ENCODE data around the gene DENND2A. TPM values are rescaled to one million over a fixed set of nuclear protein-coding genes. Genes with fewer than 3 reads are reported as not detected.
"Not testable (repeated sequence)": the region's sequence is repeated elsewhere in the genome, so short reads cannot be mapped to it uniquely, and the experiment has no call there.

Gene DENND2A
- polyA plus RNA-seq, 6 donors from 2014 or later = 0.30 to 0.98 TPM; not detected in 4

DNA sequence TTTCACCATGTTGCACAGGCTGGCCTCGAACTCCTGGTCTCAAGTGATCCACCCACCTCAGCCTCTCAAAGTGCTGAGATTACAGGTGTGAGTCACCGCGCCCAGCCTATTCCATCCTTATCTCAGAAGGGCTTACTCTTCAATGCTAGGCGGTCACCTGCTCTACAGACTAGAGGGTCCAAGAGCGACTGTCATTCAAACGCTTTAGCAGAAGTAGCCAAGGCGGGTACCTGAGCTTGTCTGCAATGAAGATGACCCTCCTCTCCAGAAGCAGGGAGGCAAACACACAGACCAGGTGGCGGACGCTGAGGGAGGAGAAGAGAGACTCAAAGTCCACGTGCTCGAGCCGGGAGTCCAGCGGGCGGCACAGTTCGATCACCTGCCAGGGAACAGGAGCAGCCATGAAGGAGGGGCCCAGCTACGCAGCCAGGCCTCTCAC lies 96.2 kb downstream of the DENND2A start:
- Mint-ChIP-seq H3K9me3 (no peaks in the 10 kb centered on the region), H3K36me3 (no peaks in the 10 kb centered on the region), H3K4me1 (peaks cover 8 to 22% (median 12%) of the 10 kb centered on the region in 3 donors), H3K27me3 (peaks cover 10 to 33% (median 23%) of the 10 kb centered on the region in 3 donors), H3K4me3 (no peak overlapping the region), H3K27ac (no peak overlapping the region)
- ATAC-seq (ENCODE audit: low read depth in 2 of 2) = no peak
- DNase-seq = no peak

DNA sequence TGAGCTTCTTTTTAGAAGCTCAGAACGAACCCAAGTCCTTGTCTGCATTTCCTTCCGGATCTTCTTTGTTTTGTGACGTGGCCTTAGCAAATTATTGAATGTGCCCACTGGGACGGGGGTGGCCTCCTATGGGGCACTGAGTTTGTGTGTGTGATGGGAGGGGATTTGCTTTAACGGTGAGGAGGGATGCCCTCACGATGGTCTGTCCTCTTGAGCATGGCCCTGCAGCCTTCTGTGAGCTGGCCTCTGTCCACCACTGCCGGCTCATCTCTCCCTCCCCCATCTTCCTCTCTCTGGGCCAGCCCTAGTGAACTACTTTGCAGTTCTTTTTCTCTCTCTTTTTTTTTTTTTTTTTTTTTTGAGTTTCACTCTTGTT lies 98.4 kb downstream of the DENND2A start:
- peaks cover 10 to 28% (median 23%) of the 10 kb centered on the region in 3 donors for H3K27me3 Mint-ChIP-seq
- H3K27ac Mint-ChIP-seq = peak overlapping the region in 2 of 6 donors; percentile 13 to 94
- no peak for ATAC-seq (ENCODE audit: low read depth in 2 of 2)
- DNase-seq = no peak
- no peaks in the 10 kb centered on the region for H3K9me3 Mint-ChIP-seq
- no peaks in the 10 kb centered on the region for H3K36me3 Mint-ChIP-seq
- H3K4me3 Mint-ChIP-seq = peak overlapping the region in 2 of 8 donors; percentile 12 to 45
- peaks cover 20 to 31% (median 26%) of the 10 kb centered on the region in 3 donors for H3K4me1 Mint-ChIP-seq

DNA sequence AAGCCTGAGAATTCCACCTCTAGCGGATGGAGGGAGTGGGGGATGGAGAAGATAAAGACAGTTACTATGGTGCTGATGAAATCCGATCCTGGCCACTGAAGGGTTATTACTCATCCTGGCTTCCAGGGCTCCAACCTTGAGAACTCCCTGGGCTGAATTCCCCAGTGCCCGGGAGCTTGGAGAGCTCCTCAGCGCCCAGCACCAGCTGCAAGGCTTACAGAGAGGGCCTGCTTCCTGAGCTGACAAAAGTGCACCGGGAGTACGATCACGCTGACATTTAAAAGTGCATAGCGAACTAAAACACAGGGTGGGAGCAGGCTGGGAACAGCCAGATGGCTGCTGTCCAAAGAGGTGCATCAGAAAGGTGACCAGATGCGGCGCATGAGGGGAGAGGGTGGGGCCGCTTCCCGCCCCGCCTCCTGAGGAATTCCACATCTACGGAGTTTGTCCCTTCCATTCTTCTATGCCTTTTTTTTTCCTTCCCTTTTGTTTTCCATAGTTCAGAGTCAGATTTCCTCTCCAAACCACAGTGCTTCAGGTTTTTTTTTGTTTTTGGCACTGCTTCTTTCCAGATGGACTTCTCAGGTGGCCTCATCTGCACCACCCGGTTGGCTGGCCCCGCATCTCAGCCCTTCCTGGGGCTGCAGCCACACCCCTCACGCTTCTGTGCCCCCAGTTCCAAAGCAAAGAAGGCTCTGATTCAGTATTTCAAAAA lies 98.9 kb downstream of the DENND2A start:
- H3K9me3 Mint-ChIP-seq = no peaks in the 10 kb centered on the region
- no peaks in the 10 kb centered on the region for H3K36me3 Mint-ChIP-seq
- ATAC-seq (ENCODE audit: low read depth in 2 of 2) (no peak), DNase-seq (no peak)
- peak overlapping the region in 3 of 6 donors; percentile 13 to 94 (median 61) for H3K27ac Mint-ChIP-seq
- H3K4me1 Mint-ChIP-seq = peaks cover 20 to 32% (median 31%) of the 10 kb centered on the region in 3 donors
- peak overlapping the region in 3 of 8 donors; percentile 12 to 55 (median 45) for H3K4me3 Mint-ChIP-seq
- peaks cover 10 to 28% (median 23%) of the 10 kb centered on the region in 3 donors for H3K27me3 Mint-ChIP-seq

DNA sequence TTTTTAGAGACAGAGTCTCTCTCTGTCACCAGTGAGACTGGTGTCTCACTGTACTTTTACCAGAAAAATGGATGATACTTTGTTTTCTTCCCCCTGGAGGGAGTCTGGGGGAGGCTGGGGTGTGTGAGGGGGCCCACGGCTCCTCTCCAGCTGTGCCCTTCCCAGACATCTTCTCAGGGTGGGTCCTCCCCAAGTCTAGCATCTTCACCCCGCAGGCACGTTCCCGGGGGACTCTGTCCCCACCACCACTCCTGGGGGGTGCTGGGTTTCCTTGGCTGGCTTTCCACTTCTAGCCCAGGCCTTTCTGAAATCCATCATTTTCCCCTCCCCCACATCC lies 99.5 kb downstream of the DENND2A start:
- Mint-ChIP-seq H3K4me3 (no peak overlapping the region), H3K27ac (peak overlapping the region in 4 of 6 donors; percentile 47 to 94 (median 86)), H3K9me3 (no peaks in the 10 kb centered on the region), H3K27me3 (peaks cover 10 to 28% (median 23%) of the 10 kb centered on the region in 3 donors), H3K36me3 (no peaks in the 10 kb centered on the region), H3K4me1 (peaks cover 20 to 33% (median 31%) of the 10 kb centered on the region in 3 donors)
- ATAC-seq (ENCODE audit: low read depth in 2 of 2) (no peak), DNase-seq (no peak)

DNA sequence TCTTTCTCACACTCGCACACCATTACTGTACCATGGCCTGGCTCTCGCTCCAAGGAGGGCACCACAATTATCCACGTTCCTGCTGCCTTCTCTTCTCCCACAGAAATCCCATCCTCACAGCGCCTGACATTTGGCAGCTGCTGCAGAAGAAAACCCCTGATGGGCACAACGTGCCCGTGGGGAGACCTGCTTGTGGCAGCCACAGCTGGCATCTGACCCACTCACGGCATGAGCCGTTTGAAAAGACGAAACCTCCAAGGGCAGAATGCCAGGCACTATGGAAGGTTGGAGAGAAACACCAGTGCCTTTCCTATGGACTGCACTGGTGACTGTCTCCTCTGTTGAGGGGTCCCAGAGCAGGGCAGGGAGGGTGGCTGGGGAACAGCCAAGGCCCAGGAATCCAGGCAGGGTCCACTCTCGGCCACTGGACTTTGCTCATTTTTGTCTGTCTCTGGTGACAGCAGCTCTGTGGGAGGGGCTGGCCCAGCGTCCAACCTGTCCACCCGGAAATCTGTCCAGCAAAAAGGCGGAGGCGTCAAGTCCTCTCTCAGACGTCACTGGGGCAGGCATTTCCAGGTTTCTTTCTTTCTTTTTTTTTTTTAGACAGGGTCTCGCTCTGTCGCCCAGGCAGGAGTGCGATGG lies 100.4 kb downstream of the DENND2A start:
- no peak for ATAC-seq (ENCODE audit: low read depth in 2 of 2)
- Mint-ChIP-seq H3K27ac (peak overlapping the region in 4 of 6 donors; percentile 44 to 94 (median 82)), H3K4me3 (no peak overlapping the region), H3K9me3 (no peaks in the 10 kb centered on the region), H3K36me3 (no peaks in the 10 kb centered on the region), H3K27me3 (peaks cover 10 to 28% (median 23%) of the 10 kb centered on the region in 3 donors), H3K4me1 (peaks cover 20 to 33% (median 31%) of the 10 kb centered on the region in 3 donors)
- DNase-seq = no peak

DNA sequence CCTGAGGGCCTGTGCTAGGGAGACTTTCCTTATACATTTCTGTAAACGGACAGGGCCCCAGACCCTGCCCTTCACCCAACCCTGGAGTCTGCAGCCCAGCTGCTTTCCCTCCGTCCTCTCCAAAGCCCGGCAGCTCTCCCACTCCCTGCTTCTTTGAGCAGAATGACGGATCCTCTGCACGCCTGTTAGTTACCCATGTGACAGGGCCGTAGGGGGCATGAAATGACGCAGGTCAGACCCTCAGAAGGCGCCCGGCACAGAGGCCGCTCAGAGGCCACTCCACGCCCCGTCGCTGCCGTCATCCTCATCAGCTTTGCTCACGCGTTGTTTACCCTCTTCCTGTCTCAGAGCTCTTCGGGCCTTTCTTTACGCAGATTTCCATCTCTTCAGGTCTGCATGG lies 101.2 kb downstream of the DENND2A start:
- Mint-ChIP-seq H3K4me1 (peaks cover 20 to 33% (median 31%) of the 10 kb centered on the region in 3 donors), H3K9me3 (no peaks in the 10 kb centered on the region), H3K36me3 (no peaks in the 10 kb centered on the region), H3K4me3 (no peak overlapping the region), H3K27ac (peak overlapping the region in 2 of 6 donors; percentile 28 to 94), H3K27me3 (peaks cover 8 to 24% (median 20%) of the 10 kb centered on the region in 3 donors)
- no peak for DNase-seq
- ATAC-seq (ENCODE audit: low read depth in 2 of 2) = no peak

DNA sequence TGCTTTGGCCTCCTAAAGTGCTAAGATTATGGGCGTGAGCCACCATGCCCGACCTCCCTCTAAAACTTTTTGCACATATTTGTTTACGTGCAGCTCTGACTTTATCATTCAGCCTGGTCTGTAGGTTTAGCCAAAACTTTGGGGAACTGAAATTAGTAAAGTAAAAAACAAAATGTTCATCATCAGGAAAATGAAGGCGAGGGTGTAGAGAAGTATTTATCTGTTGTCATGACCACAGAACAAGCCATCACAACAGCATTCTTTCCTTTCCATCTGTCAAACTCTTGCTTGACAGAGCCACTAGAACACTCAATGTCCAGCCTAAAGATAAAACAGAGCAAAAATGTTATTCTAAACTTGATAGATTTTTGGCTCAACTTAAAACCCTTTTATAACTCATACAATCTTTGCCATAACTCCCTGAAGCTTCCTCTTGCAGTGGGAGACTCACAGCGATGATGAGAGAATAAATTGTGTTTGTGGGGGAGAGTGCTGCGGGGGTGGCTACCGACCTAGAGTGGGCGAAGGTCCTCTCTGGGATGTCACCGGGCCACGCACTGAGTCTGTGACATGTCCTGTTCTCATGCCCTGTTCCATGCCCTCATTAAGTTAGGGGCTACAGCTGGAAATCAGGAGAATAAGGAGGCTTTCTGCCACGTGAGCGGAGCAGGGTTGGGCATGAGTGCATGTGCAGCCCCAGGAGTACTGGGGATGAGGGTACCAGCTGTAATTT lies 102.7 kb downstream of the DENND2A start:
- Mint-ChIP-seq H3K27ac (peak overlapping the region; percentile 77 to 94 (median 85)), H3K27me3 (peaks cover 7 to 20% (median 12%) of the 10 kb centered on the region in 3 donors), H3K9me3 (no peaks in the 10 kb centered on the region), H3K36me3 (no peaks in the 10 kb centered on the region), H3K4me3 (peak overlapping the region in 4 of 8 donors; percentile 13 to 45 (median 36)), H3K4me1 (peaks cover 20 to 33% (median 30%) of the 10 kb centered on the region in 3 donors)
- peak; percentile 36 for DNase-seq
- ATAC-seq (ENCODE audit: low read depth in 2 of 2) = peak; percentile 79 to 93

DNA sequence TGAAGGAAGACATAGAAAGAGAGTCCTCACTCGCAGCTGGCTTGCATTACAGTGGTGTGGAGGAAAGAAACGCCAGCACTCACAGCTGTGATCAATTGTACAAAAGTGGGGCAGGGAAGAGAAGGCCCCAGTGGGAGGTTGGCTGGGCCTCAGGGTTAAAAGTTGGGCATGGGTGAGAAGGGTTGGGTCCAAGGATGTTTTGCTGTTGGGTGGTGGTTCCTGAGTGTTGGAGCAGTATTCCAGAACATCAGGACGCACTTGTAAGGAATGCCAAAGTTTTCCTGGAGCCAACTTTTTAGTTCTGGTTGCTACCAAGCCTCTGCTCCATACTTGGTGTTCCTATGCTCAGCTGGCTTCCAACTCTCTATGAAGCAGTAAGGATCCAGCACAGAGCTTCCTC lies 105.9 kb downstream of the DENND2A start:
- Mint-ChIP-seq H3K4me3 (no peak overlapping the region), H3K9me3 (peaks cover 0 to 4% (median 0%) of the 10 kb centered on the region in 7 donors), H3K27ac (peak overlapping the region in 3 of 6 donors; percentile 3 to 50 (median 11)), H3K36me3 (no peaks in the 10 kb centered on the region), H3K27me3 (peaks cover 0 to 5% (median 0%) of the 10 kb centered on the region in 3 donors), H3K4me1 (peaks cover 9 to 21% (median 12%) of the 10 kb centered on the region in 3 donors)
- ATAC-seq (ENCODE audit: low read depth in 2 of 2) (no peak), DNase-seq (no peak)

DNA sequence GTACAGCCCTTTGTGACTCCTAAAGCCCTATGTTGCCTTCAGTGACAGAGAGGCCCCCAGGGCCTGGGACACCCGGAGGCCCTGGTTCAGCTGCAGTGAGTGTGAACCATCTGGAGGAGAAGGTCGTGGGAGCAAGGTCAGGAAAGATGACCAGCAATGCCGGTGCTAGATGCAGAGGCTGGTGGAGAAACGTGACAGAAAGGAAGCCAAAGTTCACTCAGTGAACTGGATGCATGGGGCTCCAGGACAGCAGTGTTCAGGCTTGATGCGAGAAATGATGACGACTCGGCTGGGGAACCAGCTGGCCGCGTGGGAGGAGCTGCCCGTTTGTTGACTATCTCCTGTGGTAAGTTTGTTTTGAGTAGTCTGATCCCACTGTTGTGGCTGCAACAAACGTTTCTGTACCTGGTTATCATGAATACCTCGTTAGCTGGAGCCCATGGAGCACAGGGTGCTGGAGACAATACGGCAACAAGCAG lies 107.2 kb downstream of the DENND2A start:
- H3K4me3 Mint-ChIP-seq = no peak overlapping the region
- no peaks in the 10 kb centered on the region for H3K36me3 Mint-ChIP-seq
- H3K4me1 Mint-ChIP-seq = peaks cover 9 to 18% (median 9%) of the 10 kb centered on the region in 3 donors
- peak overlapping the region in 1 of 6 donors; percentile 62 for H3K27ac Mint-ChIP-seq
- ATAC-seq (ENCODE audit: low read depth in 2 of 2) (no peak), DNase-seq (no peak)
- peaks cover 0 to 5% (median 0%) of the 10 kb centered on the region in 3 donors for H3K27me3 Mint-ChIP-seq
- peaks cover 0 to 4% (median 0%) of the 10 kb centered on the region in 7 donors for H3K9me3 Mint-ChIP-seq

DNA sequence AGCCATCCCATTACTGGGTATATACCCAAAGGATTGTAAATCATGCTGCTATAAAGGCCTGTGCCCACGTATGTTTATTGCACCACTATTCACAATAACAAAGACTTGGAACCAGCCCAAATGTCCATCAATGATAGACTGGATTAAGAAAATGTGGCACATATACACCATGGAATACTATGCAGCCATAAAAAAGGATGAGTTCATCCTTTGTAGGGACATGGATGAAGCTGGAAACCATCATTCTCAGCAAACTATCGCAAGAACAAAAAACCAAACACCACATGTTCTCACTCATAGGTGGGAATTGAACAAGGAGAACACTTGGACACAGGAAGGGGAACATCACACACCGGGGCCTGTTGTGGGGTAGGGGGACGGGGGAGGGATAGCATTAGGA lies 111.2 kb downstream of the DENND2A start:
- DNase-seq; ATAC-seq (ENCODE audit: low read depth in 2 of 2); H3K4me3 Mint-ChIP-seq; H3K4me1 Mint-ChIP-seq; H3K27ac Mint-ChIP-seq; H3K9me3 Mint-ChIP-seq; H3K36me3 Mint-ChIP-seq: not testable (repeated sequence)
- H3K27me3 Mint-ChIP-seq = peaks cover 0 to 22% (median 19%) of the 10 kb centered on the region in 3 donors

DNA sequence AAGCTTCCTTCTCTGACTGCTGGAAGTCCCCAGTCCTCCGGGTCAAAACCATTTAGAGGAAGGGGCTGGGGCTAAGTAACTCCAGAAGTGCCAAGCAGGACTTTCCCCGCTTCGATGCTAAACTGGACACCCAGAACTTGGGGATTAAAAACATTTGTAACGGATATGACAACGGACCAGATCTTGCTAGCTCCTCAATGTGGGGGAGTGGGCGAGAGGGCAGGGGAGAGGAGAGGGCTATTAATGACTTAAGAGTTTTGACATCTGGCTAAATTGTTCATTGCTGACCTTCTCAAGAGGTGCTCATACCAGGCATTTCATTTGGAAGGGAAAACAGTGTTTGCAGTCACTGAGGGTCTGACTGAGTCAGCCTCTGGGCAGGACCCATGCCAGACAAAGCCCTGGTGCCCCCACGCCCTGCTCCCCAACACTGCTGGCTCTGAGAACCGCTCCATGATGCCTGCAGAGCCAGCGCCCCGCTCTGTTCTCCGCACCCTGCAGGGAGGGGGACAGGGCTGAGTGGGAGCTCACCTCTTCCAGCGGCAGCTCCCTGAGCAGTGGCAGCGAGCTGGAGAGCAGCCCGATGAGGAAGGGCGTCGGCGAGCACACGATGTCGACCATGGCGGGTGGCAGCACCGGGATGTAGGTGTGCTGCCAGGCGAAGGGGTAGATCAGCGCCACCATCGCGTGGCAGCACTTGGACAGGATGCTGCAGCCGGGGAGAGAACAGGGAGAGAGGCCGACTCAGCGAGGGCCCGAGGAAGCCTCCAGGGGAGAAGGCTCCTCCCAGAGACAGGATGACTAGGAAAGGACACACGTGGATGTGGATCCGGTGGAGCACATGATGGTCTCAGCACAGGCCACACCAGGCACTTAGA lies 113.6 kb downstream of the DENND2A start:
- Mint-ChIP-seq H3K27me3 (peaks cover 0 to 22% (median 19%) of the 10 kb centered on the region in 3 donors), H3K4me1 (peaks cover 0 to 9% (median 0%) of the 10 kb centered on the region in 3 donors), H3K27ac (peak overlapping the region in 1 of 6 donors; percentile 76), H3K9me3 (peaks cover 0 to 4% (median 0%) of the 10 kb centered on the region in 7 donors), H3K36me3 (no peaks in the 10 kb centered on the region), H3K4me3 (no peak overlapping the region)
- DNase-seq = no peak
- ATAC-seq (ENCODE audit: low read depth in 2 of 2) = no peak

DNA sequence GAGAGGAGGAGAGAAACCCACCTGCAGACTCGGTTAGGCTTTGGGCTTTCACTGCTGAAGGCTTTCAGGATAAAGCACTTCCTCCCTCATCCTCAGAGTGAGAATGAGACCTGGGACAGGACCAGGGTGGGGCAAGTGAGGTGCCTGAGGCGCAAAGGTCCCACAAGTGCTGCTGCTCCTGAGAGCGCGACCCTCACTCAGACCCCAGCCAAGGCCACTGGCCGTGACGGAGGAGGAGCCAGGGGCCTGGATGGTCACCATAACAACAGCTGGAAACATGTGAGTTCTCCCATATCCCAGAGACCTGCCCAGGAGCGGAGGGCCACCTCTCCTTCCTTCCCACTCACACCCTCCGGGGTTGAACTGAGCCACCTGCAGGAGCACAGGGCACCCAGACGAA lies 114.4 kb downstream of the DENND2A start:
- Mint-ChIP-seq H3K4me1 (peaks cover 0 to 9% (median 0%) of the 10 kb centered on the region in 3 donors), H3K27ac (no peak overlapping the region), H3K9me3 (peaks cover 0 to 4% (median 0%) of the 10 kb centered on the region in 7 donors), H3K27me3 (peaks cover 0 to 24% (median 19%) of the 10 kb centered on the region in 3 donors), H3K4me3 (no peak overlapping the region), H3K36me3 (no peaks in the 10 kb centered on the region)
- no peak for ATAC-seq (ENCODE audit: low read depth in 2 of 2)
- DNase-seq = no peak
